VCaP (cell line): ENCODE results near the gene SLC5A1.

Experiments
- H3K27ac ChIP-seq: fragments of 450-650 bp; 2 replicates; pipeline ENCODE4 v1.5.1; 2017
- TF ChIP-seq, protein P1 (sequence below): fragments of 450-650 bp; conservative IDR thresholded peaks from 2 replicates; pipeline ENCODE4 v1.5.1; 2017; ENCODE audit warnings: mild to moderate bottlenecking, moderate library complexity

Gene SLC5A1

GRCh38 chr22:32042924-32043323, at the start of gene SLC5A1:
SLC5A1 (plus strand) TSS chr22:32043261; CDS start chr22:32043282, 21 bp downstream.
- no peak within 1 kb of the TSS for H3K27ac ChIP-seq
- TF ChIP-seq, protein P1, sequence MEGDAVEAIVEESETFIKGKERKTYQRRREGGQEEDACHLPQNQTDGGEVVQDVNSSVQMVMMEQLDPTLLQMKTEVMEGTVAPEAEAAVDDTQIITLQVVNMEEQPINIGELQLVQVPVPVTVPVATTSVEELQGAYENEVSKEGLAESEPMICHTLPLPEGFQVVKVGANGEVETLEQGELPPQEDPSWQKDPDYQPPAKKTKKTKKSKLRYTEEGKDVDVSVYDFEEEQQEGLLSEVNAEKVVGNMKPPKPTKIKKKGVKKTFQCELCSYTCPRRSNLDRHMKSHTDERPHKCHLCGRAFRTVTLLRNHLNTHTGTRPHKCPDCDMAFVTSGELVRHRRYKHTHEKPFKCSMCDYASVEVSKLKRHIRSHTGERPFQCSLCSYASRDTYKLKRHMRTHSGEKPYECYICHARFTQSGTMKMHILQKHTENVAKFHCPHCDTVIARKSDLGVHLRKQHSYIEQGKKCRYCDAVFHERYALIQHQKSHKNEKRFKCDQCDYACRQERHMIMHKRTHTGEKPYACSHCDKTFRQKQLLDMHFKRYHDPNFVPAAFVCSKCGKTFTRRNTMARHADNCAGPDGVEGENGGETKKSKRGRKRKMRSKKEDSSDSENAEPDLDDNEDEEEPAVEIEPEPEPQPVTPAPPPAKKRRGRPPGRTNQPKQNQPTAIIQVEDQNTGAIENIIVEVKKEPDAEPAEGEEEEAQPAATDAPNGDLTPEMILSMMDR: no peak

DNA sequence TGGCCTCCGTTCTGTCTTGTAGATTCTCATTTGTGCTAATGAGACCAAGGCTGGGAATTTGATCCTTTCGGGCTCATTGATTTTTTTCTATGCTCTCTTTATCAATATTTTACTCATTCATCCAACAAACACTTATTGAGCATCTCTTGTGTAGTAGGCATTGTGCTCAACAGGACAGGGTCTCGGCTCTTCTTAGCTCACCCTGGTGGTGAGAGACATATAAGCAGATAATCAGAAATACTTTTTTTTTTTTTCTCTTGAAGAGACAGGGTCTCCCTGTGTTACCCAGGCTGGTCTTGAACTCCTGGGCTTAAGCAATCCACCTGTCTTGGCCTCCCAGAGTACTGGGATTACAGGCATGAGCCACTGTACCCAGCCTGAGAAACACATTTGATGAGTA, 48.0 kb upstream of the SLC5A1 start:
- no peak overlapping the region for H3K27ac ChIP-seq
- TF ChIP-seq, protein P1: 0 out of 2 replicates have a peak, but pooled peaks have one; percentile 10

- no peak overlapping the region for H3K27ac ChIP-seq
- TF ChIP-seq, protein P1: no peak
Measured at GRCh38 chr22:31995807-31996206, 47.3 kb upstream of the SLC5A1 start.

DNA sequence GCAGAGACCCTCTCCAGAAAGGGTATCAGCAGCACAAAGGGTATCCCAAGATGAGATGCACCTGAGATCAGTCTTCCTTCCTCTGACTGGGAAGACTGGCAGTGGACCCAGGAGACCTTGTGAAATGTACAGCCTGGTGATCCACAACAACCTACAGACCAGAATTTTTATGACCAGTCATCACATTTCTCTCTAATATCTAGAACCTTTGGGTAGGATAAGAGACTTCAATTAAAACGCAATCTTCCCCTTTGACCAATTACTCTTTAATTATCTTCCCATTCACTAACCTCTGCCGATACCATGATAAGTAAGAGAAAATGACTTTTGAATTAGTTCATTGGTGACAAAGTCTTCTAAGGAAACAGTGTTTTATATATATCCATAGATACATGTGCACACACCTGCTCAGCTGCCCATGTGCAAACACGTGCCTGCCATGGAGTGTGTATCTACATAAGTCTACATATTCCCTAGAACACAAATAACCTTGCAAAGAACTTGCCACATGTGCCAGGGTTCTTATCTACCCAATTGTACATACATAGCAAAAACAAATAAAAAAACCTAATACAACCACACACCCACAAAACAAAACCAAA, 44.2 kb upstream of the SLC5A1 start:
- TF ChIP-seq, protein P1: no peak

DNA sequence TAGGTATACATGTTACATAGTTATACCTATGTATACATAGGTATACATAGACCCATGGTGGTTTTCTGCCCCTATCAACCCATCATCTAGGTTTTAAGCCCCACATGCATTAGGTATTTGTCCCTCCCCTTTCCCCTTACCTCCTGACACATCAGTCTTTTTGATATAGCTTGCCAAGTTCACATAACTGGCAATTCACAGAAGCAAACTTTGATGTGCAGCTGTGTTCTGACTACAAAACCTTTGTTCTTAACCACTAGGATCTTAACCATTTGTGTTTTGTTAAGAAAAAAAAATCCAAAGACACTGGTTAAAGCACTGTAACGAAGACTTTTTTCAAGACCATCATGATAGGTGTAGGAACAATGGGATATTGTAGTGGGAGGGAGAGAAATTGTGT, 42.9 kb upstream of the SLC5A1 start:
- H3K27ac ChIP-seq: no peak overlapping the region
- TF ChIP-seq, protein P1: no peak

More for the DNA sequence above, 44.2 kb upstream of the SLC5A1 start:
- H3K27ac ChIP-seq: no peak overlapping the region

GRCh38 chr22:32005453-32005852, 37.6 kb upstream of the SLC5A1 start:
- no peak overlapping the region for H3K27ac ChIP-seq
- TF ChIP-seq, protein P1: no peak

GRCh38 chr22:32013200-32013599, 29.9 kb upstream of the SLC5A1 start:
- no peak overlapping the region for H3K27ac ChIP-seq
- TF ChIP-seq, protein P1: no peak
